ENCODE results near the gene SEPTIN6. TPM values are rescaled to one million over a fixed set of nuclear protein-coding genes. Genes with fewer than 3 reads are reported as not detected.

The SEPTIN6 gene
- total RNA-seq, 1 experiment from 2014 or later, result 4.7 TPM

DNA sequence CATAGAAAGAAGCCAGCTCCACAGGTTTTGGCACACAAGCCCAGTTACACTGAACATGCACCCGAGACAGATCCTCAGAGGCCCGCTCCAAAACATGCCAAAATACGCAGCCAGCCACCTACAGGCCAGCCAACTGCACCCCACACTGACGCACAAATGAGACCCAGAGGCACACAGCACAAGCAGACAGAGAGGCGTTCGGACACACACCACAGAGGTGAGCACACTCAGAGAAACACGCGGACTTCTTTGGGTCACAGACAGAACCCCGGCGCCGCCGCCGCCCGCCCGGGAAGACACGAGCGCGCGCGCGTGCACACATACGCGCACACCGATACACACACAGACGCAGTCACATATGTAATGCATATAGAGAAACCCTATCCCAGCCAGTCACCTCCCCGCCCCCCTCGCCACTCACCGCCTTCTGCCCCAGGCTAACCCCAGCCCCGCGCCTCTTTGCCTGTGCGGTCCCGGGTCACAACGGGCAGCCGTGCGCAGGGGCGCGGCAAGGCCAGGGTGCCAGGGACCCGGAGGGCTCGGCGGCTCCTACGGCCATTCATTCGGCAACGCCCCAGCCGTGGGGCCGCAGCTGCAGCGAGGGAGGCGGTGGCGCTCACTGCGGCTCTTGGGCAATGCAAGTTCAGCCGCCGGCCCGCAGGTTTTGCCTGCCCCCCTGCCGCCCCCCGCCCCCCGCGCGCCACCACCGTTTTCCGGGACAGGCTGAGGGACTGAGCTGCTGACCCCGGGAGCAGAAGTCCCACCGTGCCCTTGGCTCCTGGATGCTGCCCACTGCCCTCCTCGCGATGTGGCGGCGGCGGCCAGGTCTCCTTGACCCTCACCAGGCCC, 553 bp downstream of the SEPTIN6 start:
- DNase-seq (ENCODE audit: unreplicated experiment), result peak; percentile 41
- Mint-ChIP-seq H3K4me1 (ENCODE audit: insufficient read depth, unreplicated experiment) (no peaks in the 10 kb centered on the region), H3K4me3 (ENCODE audit: unreplicated experiment) (peak overlapping the region; percentile 77), H3K27ac (ENCODE audit: low read depth, unreplicated experiment) (no peak overlapping the region), H3K9me3 (ENCODE audit: unreplicated experiment) (no peaks in the 10 kb centered on the region), H3K27me3 (ENCODE audit: insufficient read depth, unreplicated experiment) (peaks cover 12% of the 10 kb centered on the region), H3K36me3 (ENCODE audit: insufficient read depth, unreplicated experiment) (no peaks in the 10 kb centered on the region)
- ChIA-PET POLR2A (interaction anchor here (0.6 to 1.4 kb wide), 8 partner anchors 17 to 650 kb away, joined by 3 to 5 read pairs (median 4); partner anchors contain the start of gene RPL39), CTCF (interaction anchor here (0.6 to 1.0 kb wide), 6 partner anchors 12 to 91 kb away, joined by 3 to 5 read pairs (median 3); no protein-coding TSS in a partner anchor)
- intact Hi-C loops (cut with micrococcal nuclease), result loop anchor here (10.0 kb wide), 1 partner anchor 78 kb away; no protein-coding TSS in a partner anchor
- no TSS peak for BruUV-seq (replicated peaks)
- TF ChIP-seq, protein P1, sequence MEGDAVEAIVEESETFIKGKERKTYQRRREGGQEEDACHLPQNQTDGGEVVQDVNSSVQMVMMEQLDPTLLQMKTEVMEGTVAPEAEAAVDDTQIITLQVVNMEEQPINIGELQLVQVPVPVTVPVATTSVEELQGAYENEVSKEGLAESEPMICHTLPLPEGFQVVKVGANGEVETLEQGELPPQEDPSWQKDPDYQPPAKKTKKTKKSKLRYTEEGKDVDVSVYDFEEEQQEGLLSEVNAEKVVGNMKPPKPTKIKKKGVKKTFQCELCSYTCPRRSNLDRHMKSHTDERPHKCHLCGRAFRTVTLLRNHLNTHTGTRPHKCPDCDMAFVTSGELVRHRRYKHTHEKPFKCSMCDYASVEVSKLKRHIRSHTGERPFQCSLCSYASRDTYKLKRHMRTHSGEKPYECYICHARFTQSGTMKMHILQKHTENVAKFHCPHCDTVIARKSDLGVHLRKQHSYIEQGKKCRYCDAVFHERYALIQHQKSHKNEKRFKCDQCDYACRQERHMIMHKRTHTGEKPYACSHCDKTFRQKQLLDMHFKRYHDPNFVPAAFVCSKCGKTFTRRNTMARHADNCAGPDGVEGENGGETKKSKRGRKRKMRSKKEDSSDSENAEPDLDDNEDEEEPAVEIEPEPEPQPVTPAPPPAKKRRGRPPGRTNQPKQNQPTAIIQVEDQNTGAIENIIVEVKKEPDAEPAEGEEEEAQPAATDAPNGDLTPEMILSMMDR (IDR thresholded peaks at IDR 0.05; ENCODE audit: unreplicated experiment), result no peak

DNA sequence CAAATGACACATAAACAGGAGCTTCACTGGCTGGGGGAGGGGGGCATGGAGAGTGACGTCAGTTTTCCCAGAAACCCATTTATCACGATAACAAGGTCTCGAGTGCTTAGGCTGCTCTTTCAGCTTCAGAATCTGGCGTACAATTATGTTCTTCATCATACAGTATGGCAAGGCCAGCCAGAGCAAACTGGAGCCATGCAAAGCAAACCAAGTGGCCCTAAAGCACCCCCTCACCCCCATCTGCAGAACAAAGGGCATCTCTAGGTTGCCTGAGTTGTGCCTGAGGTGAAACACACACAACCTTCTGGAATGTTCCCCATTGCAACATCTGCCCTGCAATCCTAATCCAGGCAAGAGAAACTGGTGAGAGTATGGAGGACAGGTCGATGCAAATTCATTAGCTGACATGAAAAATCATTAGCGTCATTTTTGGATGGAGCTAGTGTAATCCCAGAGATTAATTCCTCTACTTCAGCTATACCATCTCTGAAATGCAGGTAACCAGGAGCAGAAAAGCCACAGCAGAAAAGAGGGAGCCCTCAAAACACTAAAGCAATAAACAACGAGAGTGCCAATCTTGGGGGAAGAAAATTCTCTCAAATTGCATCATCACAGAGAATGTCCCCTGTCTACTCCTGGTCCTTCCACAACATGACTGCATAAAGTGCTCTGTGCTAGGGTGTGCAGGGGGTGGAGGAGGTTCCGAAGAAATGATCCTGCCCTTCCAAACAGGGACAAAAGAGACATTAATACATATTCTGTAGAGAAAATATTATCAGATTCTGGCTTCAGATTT, 1.8 kb downstream of the SEPTIN6 start:
- ChIA-PET POLR2A (interaction anchor here (0.6 to 1.4 kb wide), 4 partner anchors 35 to 215 kb away, joined by 3 to 5 read pairs (median 4); no protein-coding TSS in a partner anchor), CTCF (interaction anchor here (1.0 kb wide), 2 partner anchors 13 to 108 kb away, joined by 4 to 5 read pairs; no protein-coding TSS in a partner anchor)
- Mint-ChIP-seq H3K27me3 (ENCODE audit: insufficient read depth, unreplicated experiment) (no peaks in the 10 kb centered on the region), H3K4me3 (ENCODE audit: unreplicated experiment) (peak overlapping the region; percentile 77), H3K36me3 (ENCODE audit: insufficient read depth, unreplicated experiment) (no peaks in the 10 kb centered on the region), H3K9me3 (ENCODE audit: unreplicated experiment) (no peaks in the 10 kb centered on the region), H3K4me1 (ENCODE audit: insufficient read depth, unreplicated experiment) (no peaks in the 10 kb centered on the region), H3K27ac (ENCODE audit: low read depth, unreplicated experiment) (no peak overlapping the region)
- DNase-seq (ENCODE audit: unreplicated experiment), result peak; percentile 35
- no TSS peak for BruUV-seq (replicated peaks)
- intact Hi-C loops (cut with micrococcal nuclease), result loop anchor here (10.0 kb wide), 1 partner anchor 76 kb away; no protein-coding TSS in a partner anchor
- TF ChIP-seq, protein P1 (IDR thresholded peaks at IDR 0.05; ENCODE audit: unreplicated experiment), result no peak

DNA sequence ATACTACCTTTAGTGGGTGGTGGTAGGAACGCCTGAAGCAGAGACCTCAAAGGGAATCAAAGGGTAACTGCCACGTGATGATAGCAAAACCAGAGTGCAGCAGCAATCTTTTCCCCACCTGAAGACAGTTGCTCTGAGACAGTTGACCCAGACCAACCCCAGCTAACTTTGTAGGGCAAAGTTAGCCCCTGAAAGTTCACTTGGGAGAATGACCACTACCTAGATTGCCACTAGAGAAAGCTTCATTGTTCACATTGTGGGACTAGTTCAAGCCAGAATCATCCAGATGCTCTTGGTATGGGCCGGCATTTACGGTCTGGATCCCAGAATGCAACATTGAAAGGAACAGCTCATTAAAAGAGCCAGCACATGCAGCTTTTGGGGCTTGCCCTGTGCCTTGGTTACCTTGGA, 4.1 kb downstream of the SEPTIN6 start:
- Mint-ChIP-seq H3K9me3 (ENCODE audit: unreplicated experiment) (no peaks in the 10 kb centered on the region), H3K27me3 (ENCODE audit: insufficient read depth, unreplicated experiment) (no peaks in the 10 kb centered on the region), H3K4me1 (ENCODE audit: insufficient read depth, unreplicated experiment) (no peaks in the 10 kb centered on the region), H3K27ac (ENCODE audit: low read depth, unreplicated experiment) (no peak overlapping the region), H3K4me3 (ENCODE audit: unreplicated experiment) (no peak overlapping the region), H3K36me3 (ENCODE audit: insufficient read depth, unreplicated experiment) (no peaks in the 10 kb centered on the region)
- CTCF ChIA-PET, result interaction anchor here (0.7 kb wide), 1 partner anchor 309 kb away, joined by 3 read pairs; no protein-coding TSS in a partner anchor
- intact Hi-C loops (cut with micrococcal nuclease), result no loop called here
- no peak for DNase-seq (ENCODE audit: unreplicated experiment)
- POLR2A ChIA-PET, result no interaction called here
- TF ChIP-seq, protein P1 (IDR thresholded peaks at IDR 0.05; ENCODE audit: unreplicated experiment), result no peak
- no TSS peak for BruUV-seq (replicated peaks)
